ENCODE results near the gene NTNG2. TPM values are rescaled to one million over a fixed set of nuclear protein-coding genes. Genes with fewer than 3 reads are reported as not detected.

NTNG2 gene
- total and polyA plus RNA-seq, 8 donors: 0.27 to 4.6 (median 1.0) TPM

DNA sequence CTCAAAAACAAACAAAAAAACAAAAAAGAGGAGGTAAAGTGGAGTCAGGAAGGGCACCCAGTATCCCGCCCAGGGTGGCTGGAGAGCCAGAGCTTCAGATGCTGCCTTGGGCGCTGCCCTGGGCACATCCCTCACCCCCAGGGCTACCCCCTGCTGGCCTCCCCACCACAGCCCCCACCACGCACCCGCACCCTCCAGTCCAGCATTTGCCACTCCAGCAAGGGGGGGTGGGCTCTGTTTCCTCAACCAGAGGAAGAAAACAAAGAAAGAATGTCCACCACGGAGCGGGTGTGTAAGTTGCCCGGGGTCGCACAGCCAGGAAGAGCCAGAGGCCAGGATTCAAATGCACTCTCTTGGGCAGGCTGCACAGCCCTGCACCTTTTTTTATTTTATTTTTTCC, 86.1 kb downstream of the NTNG2 start:
- Histone ChIP-seq H3K4me3 (no peak overlapping the region), H3K27ac (no peak overlapping the region), H3K4me1 (peaks cover 0 to 5% of the 10 kb centered on the region in 2 donors), H3K27me3 (peaks cover 0 to 35% of the 10 kb centered on the region in 2 donors), H3K9me3 (peaks cover 0 to 4% of the 10 kb centered on the region in 2 donors), H3K36me3 (no peaks in the 10 kb centered on the region)
- ATAC-seq (no peak), DNase-seq (peak in 1 of 4 donors; percentile 55)
- intact Hi-C loops (cut with DNase I): no loop called here
- TF ChIP-seq, protein P1, sequence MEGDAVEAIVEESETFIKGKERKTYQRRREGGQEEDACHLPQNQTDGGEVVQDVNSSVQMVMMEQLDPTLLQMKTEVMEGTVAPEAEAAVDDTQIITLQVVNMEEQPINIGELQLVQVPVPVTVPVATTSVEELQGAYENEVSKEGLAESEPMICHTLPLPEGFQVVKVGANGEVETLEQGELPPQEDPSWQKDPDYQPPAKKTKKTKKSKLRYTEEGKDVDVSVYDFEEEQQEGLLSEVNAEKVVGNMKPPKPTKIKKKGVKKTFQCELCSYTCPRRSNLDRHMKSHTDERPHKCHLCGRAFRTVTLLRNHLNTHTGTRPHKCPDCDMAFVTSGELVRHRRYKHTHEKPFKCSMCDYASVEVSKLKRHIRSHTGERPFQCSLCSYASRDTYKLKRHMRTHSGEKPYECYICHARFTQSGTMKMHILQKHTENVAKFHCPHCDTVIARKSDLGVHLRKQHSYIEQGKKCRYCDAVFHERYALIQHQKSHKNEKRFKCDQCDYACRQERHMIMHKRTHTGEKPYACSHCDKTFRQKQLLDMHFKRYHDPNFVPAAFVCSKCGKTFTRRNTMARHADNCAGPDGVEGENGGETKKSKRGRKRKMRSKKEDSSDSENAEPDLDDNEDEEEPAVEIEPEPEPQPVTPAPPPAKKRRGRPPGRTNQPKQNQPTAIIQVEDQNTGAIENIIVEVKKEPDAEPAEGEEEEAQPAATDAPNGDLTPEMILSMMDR (IDR thresholded peaks at IDR 0.05): no peak

DNA sequence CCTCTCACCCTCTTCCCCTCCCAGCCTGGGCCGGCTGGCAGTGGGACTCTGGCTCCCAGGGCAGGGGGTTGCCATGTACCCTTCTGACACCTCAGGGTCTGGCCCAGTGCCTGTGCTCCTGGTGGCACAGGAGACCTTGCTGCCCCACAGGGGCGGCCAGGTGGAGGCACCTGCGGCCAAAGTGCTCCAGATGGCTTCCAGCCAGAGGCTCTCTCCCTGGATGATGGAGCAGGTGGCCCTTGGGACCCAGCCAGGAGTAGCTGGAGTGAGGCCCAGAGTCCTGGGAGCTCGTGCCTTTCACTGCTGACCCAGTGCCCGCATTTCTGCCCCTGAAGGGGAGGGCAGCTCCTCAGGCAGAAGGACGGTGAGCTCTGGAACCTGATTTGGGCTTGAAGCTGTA, 87.3 kb downstream of the NTNG2 start:
- TF ChIP-seq, protein P1 (IDR thresholded peaks at IDR 0.05): no peak
- no peaks in the 10 kb centered on the region for H3K4me1 ChIP-seq
- ATAC-seq (peak; percentile 83), DNase-seq (peak in 2 of 4 donors; percentile 77 to 83)
- peaks cover 0 to 4% of the 10 kb centered on the region in 2 donors for H3K9me3 ChIP-seq
- no peak overlapping the region for H3K4me3 ChIP-seq
- peaks cover 0 to 45% of the 10 kb centered on the region in 2 donors for H3K27me3 ChIP-seq
- intact Hi-C loops (cut with DNase I): no loop called here
- no peak overlapping the region for H3K27ac ChIP-seq
- no peaks in the 10 kb centered on the region for H3K36me3 ChIP-seq

DNA sequence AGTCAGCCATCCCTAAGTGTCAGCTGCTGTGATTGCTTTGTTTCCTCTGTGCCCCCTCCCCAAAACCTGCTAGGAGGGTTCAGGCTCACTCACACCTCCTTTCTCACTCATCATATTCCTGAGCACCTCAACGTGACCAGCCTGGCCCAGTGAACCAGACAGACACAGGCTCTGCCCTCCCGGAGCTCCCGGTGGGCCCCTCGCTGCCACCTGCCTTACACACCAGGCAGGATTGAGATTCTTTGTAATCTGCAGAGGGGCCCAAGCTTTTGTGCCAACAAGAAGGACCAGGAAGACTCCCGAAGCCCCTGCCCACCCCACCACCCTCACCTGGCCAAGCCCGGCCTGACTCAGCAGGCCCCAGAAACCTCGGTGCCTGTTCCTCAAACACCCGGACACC, 87.8 kb downstream of the NTNG2 start:
- TF ChIP-seq, protein P1 (IDR thresholded peaks at IDR 0.05): no peak
- Histone ChIP-seq H3K36me3 (no peaks in the 10 kb centered on the region), H3K27me3 (peaks cover 0 to 45% of the 10 kb centered on the region in 2 donors), H3K9me3 (peaks cover 0 to 4% of the 10 kb centered on the region in 2 donors), H3K27ac (no peak overlapping the region), H3K4me1 (no peaks in the 10 kb centered on the region), H3K4me3 (no peak overlapping the region)
- DNase-seq (peak in 1 of 4 donors; percentile 40), ATAC-seq (no peak)
- intact Hi-C loops (cut with DNase I): no loop called here

DNA sequence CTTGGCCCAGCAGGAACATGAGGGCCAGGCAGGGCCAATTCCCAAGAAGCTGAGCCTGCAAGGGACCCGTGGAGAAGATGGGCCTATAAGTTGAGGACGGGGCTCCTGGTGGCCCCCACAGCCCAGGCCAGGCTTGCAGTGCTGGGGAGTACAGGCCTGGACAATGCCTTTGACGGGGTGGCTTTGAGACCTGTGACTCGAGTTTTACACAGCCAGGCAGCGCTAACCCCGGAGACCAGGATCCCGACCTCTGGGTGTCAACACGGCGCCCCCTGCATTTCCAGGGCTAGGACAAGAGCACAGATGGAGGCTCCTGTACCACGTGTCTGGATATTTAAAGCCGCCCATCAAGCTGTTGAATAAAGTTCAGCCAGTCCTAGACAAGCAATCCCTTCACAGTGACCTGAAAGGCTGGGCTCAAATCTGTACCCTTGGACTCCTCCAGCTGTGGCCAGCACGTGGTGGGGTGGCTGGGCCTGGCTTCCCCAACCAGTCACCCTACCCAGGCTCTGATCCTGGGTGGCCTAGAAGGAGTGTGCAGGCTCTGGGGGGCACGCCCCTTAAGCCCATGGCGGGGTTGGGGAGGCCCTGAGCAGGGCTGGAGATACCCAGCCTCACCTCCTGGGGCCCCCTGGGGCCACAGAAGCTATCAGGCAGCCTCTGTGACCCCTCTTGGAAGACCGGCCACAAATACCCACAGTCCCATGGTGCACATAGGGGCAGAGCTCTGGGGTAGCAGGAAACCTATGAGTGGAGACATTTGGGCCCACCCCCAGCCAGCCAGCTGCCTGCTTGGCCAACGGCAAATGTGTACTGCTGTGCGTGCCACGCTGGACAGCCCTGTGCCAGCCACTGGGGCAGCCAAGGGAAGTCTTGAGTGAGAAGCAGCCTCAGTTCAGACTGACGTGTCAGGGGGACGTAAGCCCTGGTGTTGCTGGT, 88.7 kb downstream of the NTNG2 start:
- no peaks in the 10 kb centered on the region for H3K36me3 ChIP-seq
- H3K4me1 ChIP-seq: no peaks in the 10 kb centered on the region
- ATAC-seq (no peak), DNase-seq (peak in 1 of 4 donors; percentile 68)
- H3K27me3 ChIP-seq: peaks cover 0 to 38% of the 10 kb centered on the region in 2 donors
- intact Hi-C loops (cut with DNase I): no loop called here
- no peak overlapping the region for H3K27ac ChIP-seq
- peaks cover 0 to 4% of the 10 kb centered on the region in 2 donors for H3K9me3 ChIP-seq
- TF ChIP-seq, protein P1 (IDR thresholded peaks at IDR 0.05): no peak
- H3K4me3 ChIP-seq: no peak overlapping the region

DNA sequence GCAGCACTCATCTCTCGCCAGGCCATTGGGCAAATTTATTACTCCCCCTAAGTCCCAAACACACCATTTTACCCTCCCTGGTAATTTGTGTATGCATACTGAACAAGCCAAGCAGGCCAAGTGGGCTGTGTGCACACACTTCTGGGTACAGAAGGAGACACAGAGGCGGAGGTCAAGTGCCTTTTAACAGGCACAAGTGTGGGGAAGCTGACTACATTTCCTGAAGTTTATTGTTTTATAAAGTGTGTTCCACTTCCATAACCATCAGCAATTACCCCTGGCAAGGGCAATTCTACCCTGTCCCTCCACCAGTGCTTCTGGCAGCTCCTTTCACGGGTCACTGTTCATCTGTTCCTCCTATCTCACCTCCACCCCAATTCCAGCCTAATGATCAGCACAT, 99.0 kb downstream of the NTNG2 start:
- peak; percentile 85 for ATAC-seq
- intact Hi-C loops (cut with DNase I): no loop called here
- DNase-seq: no peak
- Histone ChIP-seq H3K36me3 (peaks cover 0 to 43% of the 10 kb centered on the region in 2 donors), H3K9me3 (no peaks in the 10 kb centered on the region), H3K4me3 (no peak overlapping the region), H3K4me1 (peaks cover 7 to 17% of the 10 kb centered on the region in 2 donors), H3K27me3 (no peaks in the 10 kb centered on the region), H3K27ac (no peak overlapping the region)
- TF ChIP-seq, protein P1 (IDR thresholded peaks at IDR 0.05): no peak
